ENCODE results near the gene MPRIP. TPM values are rescaled to one million over a fixed set of nuclear protein-coding genes. Genes with fewer than 3 reads are reported as not detected.
A peak's percentile ranks its signal among the peaks of the same experiment; 100 is the strongest.

The MPRIP gene
- total and polyA plus RNA-seq, 2 of the 13 experiments (the other 11 are each of a cell fraction or from before 2014, with no cell fraction given): 50.2 to 52.4 TPM

DNA sequence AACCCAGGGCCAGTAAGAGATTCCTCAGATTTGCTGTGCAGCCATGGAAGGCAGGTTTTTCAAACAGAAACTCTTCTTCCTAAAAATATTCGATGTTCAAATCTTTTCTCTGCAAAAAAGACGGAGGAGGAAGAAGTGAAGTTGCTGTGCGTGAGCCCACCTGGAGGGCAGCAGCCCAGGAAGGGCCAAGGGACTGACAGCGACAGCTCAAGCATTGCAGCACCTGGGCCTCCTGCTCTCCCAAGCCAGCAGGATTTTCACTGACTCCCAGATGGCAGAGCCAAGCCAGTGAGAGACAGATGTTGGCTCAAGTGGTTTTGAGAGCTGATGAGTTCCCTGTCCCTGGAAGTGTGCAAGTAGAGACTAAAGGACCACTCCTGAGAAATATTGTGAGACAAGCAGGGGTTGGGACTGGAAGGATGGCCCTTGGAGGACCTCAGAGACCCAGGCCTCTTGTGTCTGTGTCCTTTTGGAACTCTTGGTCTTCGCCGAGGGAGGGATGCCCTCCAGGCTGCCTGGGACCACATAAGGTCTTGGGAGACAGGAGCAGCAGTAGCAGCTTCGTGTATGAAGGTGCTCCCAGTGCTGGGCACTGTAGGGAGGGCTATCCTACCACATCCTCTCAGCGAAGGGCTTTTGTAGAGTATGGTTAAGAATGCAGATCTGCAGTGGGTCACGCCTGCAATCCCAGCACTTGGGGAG lies 41.0 kb upstream of the MPRIP start:
- FAIRE-seq: no peak
- ChIA-PET CTCF (ENCODE audit: low intra/inter-chr PET ratio, low total read pairs) (interaction anchor here (0.7 to 1.5 kb wide), 4 partner anchors 31 to 312 kb away, joined by 3 to 27 read pairs (median 4); no protein-coding TSS in a partner anchor), POLR2A (no interaction called here)
- no peaks in the 10 kb centered on the region for H4K20me1 ChIP-seq (ENCODE audit: insufficient read depth, low read length)
- intact Hi-C loops (cut with micrococcal nuclease; ENCODE audit: unreplicated experiment): loop anchor here (5.0 kb wide), 2 partner anchors 41 to 311 kb away; partner anchors contain the start of gene MPRIP
- WGBS (ENCODE audit: low lambda C conversion rate): 47% methylated on average over 6 of the region's 9 CpGs
- peak overlapping the region; percentile 69 for H3K4me2 ChIP-seq (ENCODE audit: low read depth, low read length)
- H3K9ac ChIP-seq (ENCODE audit: insufficient read depth, low read depth, low read length): peak overlapping the region; percentile 30; the same call in 1 of the 2 replicates
- no peak overlapping the region for H3K27ac ChIP-seq (ENCODE audit: extremely low read length, insufficient read depth, low read length)
- H3K9me3 ChIP-seq (ENCODE audit: low read length): no peaks in the 10 kb centered on the region
- TF ChIP-seq ZNF562 (CRISPR knock-in tag; IDR thresholded peaks at IDR 0.05; ENCODE audit: borderline replicate concordance): no peak
- TF ChIP-seq MNT (IDR thresholded peaks at IDR 0.05): no peak
- peak; percentile 1; the same call in 1 of the 2 replicates for TF ChIP-seq ZFY (CRISPR knock-in tag; IDR thresholded peaks at IDR 0.05)
- ATAC-seq: peak; percentile 7; the same call in 1 of the 3 replicates
- peak overlapping the region in 1 of 3 experiments; percentile 55; a peak in 1 of 6 replicates for H3K4me3 ChIP-seq (replicated peaks in 1 of 3; ENCODE audit: insufficient read depth in 1 of 3, low read depth in 2 of 3, low read length in 3 of 3)
- no TSS peak for BruUV-seq (replicated peaks)
- no peaks in the 10 kb centered on the region for H3K36me3 ChIP-seq (replicated peaks in 1 of 2; ENCODE audit: control insufficient read depth in 1 of 2, insufficient read depth in 2 of 2, low read length in 2 of 2)
- peaks cover 0 to 22% of the 10 kb centered on the region in 2 experiments; a peak in 4 of 5 replicates for H3K27me3 ChIP-seq (ENCODE audit: control insufficient read depth in 1 of 2, insufficient read depth in 2 of 2, low read length in 2 of 2)
- no peaks in the 10 kb centered on the region for H3K79me2 ChIP-seq (ENCODE audit: insufficient read depth, low read length)
- H3K4me1 ChIP-seq (ENCODE audit: insufficient read depth, low read length): peaks cover 19% of the 10 kb centered on the region
- in situ Hi-C loops (cut with HindIII; ENCODE audit: extremely low pct_ligation_motif_present, low pct_unique_long_range_greater_than_20kb): loop anchor here (5.0 to 10.0 kb wide), 2 partner anchors 141 to 314 kb away; no protein-coding TSS in a partner anchor
- peak overlapping the region; percentile 20 for H2AFZ ChIP-seq (ENCODE audit: low read length)
- DNase-seq (ENCODE audit: low spot score): no peak
